Neutrophil (primary cell): ENCODE data around the gene PLCD4.

Experiments
- H3K27ac ChIP-seq: fragments of 200-600 bp; sonication (generic); 2 replicates; pipeline ENCODE4 v1.5.1; 2016; ENCODE audit warnings: mild to moderate bottlenecking, moderate library complexity
- H3K27me3 ChIP-seq: fragments of 200-600 bp; sonication (generic); 2 replicates; pipeline ENCODE4 v1.6.0; 2016; ENCODE audit warnings: mild to moderate bottlenecking
- H3K36me3 ChIP-seq: fragments of 200-600 bp; sonication (generic); 2 replicates; pipeline ENCODE4 v1.5.1; 2017
- H3K4me1 ChIP-seq, 2 experiments: fragments of 200-600 bp in 1 of 2; sonication (generic) in 1 of 2; 1 replicate in 1 of 2; 2 replicates in 1 of 2; pipeline versions ENCODE4 v1.5.1 to v1.6.1; 2013 to 2016; ENCODE audit warnings: low read depth in 1 of 2, low read length in 1 of 2, mild to moderate bottlenecking in 1 of 2, moderate library complexity in 1 of 2; ENCODE audit not compliant: control insufficient read depth in 1 of 2, insufficient read depth in 1 of 2
- H3K4me3 ChIP-seq, 2 experiments: fragments of 200-600 bp in 1 of 2; sonication (generic) in 1 of 2; 1 replicate in 1 of 2; 2 replicates in 1 of 2; pipeline ENCODE4 v1.5.1; 2013 to 2016; ENCODE audit warnings: low read depth in 1 of 2, low read length in 1 of 2, mild to moderate bottlenecking in 1 of 2, moderate library complexity in 1 of 2
- H3K9me3 ChIP-seq: fragments of 200-600 bp; sonication (generic); 2 replicates; pipeline ENCODE4 v1.5.1; 2016
- TF ChIP-seq, protein P1 (sequence below): fragments of 200-600 bp; sonication (generic); IDR thresholded peaks from 2 replicates; pipeline ENCODE4 v1.5.1; 2016; ENCODE audit warnings: antibody characterized with exemption

PLCD4 gene

DNA sequence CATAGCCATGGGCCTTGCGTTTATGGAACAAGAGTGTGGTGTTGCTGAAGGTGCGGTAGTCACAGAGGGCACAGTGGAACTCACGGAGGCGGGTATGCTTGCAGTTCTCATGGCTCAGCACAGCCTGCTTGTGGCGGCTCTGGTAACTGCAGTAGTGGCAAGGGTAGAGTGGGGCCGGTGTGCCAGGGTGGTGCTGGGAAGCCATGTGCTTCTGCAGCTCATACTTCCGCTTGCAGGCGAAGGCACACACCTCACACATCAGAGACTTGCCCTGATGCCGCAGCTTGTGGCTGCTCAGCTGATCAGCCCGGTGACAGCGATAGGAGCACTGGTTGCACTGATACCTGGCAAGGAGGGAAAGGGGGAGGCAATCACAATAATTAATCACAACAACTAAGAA, 37.0 kb downstream of the PLCD4 start:
- Histone ChIP-seq H3K27me3 (no peaks in the 10 kb centered on the region), H3K36me3 (peaks cover 90% of the 10 kb centered on the region), H3K27ac (no peak overlapping the region), H3K4me3 (no peak overlapping the region), H3K4me1 (no peaks in the 10 kb centered on the region), H3K9me3 (no peaks in the 10 kb centered on the region)
- TF ChIP-seq, protein P1, sequence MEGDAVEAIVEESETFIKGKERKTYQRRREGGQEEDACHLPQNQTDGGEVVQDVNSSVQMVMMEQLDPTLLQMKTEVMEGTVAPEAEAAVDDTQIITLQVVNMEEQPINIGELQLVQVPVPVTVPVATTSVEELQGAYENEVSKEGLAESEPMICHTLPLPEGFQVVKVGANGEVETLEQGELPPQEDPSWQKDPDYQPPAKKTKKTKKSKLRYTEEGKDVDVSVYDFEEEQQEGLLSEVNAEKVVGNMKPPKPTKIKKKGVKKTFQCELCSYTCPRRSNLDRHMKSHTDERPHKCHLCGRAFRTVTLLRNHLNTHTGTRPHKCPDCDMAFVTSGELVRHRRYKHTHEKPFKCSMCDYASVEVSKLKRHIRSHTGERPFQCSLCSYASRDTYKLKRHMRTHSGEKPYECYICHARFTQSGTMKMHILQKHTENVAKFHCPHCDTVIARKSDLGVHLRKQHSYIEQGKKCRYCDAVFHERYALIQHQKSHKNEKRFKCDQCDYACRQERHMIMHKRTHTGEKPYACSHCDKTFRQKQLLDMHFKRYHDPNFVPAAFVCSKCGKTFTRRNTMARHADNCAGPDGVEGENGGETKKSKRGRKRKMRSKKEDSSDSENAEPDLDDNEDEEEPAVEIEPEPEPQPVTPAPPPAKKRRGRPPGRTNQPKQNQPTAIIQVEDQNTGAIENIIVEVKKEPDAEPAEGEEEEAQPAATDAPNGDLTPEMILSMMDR: no peak

DNA sequence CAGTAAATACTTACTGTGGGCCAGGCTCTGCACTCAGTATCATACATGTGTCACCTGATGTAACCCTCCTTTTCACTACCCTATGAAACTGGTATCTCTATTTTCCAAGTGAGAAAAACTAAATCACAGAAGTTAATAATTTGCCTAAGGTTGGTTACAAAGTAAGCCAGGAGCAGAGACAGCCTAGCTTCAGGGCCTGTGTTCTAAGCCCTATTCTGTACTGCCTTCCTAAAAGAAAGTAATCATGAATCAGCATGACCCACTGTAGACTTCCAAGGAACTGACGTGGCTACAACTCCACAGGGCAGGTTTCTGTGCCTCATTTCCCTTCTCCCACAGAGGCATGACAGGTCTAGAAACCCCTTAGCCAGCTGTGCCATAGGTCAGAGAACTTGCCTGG, 37.4 kb downstream of the PLCD4 start:
- Histone ChIP-seq H3K36me3 (peaks cover 92% of the 10 kb centered on the region), H3K4me3 (no peak overlapping the region), H3K27ac (no peak overlapping the region), H3K4me1 (no peaks in the 10 kb centered on the region), H3K27me3 (no peaks in the 10 kb centered on the region), H3K9me3 (no peaks in the 10 kb centered on the region)
- TF ChIP-seq, protein P1: no peak

DNA sequence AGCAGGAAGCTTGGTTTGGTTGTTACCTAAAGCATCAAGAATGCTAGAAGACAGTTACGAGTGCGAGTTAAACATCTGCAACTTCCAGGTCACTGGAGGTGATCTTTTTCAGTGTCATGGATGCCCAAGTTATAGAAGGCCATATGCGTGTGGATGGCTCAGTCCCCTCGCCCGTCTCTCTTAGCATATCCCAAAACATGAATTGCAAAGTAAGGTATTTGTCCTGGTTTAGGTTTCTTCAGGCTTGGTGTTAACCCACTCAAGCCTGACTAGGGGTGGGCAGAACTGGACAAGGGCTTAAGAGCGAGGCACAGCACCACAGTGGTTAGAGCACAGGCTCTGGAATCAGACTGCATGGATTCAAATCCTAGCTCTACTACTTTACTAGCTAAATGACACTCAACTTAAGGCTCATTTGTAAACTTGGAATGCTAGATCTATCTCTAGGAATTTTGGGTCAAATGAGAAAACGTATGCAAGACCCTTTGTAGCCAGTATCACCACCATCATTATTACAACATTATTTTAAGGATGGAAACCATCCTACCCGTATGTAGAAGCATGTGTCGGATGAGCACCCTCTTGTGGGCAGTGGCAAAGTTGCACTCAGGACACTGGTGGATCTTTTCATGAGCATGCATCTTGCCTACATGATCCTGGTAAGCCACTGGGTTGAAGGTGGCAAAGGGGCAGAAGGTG, 40.5 kb downstream of the PLCD4 start:
- Histone ChIP-seq H3K4me1 (no peaks in the 10 kb centered on the region), H3K27me3 (no peaks in the 10 kb centered on the region), H3K27ac (no peak overlapping the region), H3K4me3 (no peak overlapping the region), H3K36me3 (peaks cover 96% of the 10 kb centered on the region), H3K9me3 (no peaks in the 10 kb centered on the region)
- TF ChIP-seq, protein P1: peak; percentile 59

DNA sequence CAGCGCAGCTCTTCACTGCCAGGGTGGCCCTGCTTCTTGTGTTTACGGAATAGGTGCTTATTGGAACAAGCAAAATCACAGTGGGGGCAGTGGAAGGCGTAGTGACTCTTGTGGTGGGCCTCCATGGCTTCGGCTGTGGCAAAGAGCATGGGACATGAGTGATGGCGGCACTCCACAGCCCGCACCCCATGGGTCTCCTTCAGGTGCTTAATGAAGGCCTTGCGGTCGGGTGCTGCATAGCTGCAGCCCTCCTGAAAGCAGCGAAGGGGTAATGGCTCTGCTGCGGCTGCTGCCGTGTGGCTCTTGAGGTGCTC, 41.0 kb downstream of the PLCD4 start:
- H3K36me3 ChIP-seq: peaks cover 96% of the 10 kb centered on the region
- no peaks in the 10 kb centered on the region for H3K4me1 ChIP-seq
- H3K9me3 ChIP-seq: no peaks in the 10 kb centered on the region
- H3K27me3 ChIP-seq: no peaks in the 10 kb centered on the region
- TF ChIP-seq, protein P1: peak; percentile 16
- H3K27ac ChIP-seq: no peak overlapping the region
- no peak overlapping the region for H3K4me3 ChIP-seq

DNA sequence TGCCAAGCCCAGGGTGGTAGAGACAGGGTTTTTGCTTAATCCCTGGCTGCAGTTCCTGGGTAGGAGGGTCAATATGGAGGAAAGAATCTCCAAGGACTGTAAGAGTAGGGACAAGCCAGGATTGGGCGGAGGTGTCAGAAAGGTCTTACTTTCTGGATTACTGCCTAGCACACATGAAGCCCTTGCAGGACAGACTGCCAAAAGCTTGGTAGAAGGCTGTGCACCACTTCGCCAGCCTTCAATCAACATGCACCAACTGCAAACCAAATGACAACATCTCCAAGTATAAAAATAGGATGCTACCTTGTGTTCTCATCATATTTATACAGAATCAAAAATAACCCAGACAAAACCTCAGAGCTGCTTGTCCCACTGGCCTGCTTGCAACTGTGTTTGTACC, 48.1 kb downstream of the PLCD4 start:
- no peak overlapping the region for H3K27ac ChIP-seq
- peaks cover 52% of the 10 kb centered on the region for H3K36me3 ChIP-seq
- TF ChIP-seq, protein P1: no peak
- H3K4me3 ChIP-seq: no peak overlapping the region
- no peaks in the 10 kb centered on the region for H3K9me3 ChIP-seq
- H3K4me1 ChIP-seq: peaks cover 24 to 26% of the 10 kb centered on the region in 2 experiments
- H3K27me3 ChIP-seq: no peaks in the 10 kb centered on the region
